GM18520 (cell line): Measurements from ENCODE around the gene ZNF135.

Experiments
- ATAC-seq: cut with Tn5 transposase; IDR thresholded peaks from one replicate; pipeline ENCODE4 v1.9.1; 2021; ENCODE audit not compliant: unreplicated experiment

Gene ZNF135

DNA sequence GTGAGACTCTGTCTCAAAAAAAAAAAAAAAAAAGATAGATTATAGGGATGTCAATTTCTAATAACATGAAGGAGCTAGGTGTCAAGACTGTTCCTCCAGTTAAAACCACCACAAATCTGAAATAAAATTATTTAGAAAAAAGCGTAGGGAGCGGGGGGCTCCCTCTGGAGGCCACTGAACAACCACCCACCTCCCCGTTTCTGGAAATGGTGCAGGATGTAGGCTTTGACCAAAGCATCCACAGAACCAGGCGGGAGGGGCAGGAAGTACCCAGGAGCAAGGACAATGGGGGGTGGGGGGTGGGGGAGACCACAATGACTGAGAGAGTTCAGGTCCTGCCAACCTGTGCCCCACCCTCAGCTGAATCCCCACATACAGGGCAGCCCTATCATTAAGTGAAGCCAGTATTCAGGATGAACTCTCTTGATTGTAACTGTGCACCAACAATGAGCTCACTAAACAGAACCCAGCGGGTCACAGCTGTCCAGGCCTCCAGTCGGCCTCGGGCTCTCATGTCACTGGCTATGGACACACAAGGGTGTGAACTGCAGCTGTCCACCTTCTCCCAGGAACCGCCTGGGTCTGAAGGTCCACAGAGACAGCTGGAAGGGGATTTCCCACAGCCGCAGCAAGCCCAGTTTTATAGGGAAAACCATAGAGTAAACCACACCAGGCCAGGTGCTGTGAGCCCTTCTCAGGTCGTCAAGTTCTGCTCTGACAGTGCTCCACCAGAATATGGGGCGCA lies 32.3 kb downstream of the ZNF135 start:
- no peak for ATAC-seq

DNA sequence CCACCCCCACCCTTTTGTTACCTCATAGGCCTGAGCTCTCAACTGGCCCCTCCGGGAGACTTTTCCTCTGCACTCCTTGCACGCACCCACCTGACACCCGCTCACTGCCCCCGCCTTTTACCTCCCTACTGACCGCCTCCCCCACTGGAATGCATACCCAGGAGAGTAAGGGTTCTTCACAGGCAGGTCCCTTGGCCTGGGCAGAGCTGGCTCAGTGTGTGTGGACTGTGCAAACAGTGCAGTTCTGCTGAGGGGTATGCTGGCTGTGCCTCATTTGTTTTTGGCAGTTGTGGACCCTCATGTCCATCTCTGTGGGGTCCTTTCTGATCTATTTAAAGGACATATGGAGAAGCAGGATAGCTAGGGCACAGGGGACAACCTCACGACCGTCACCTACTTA lies 34.0 kb downstream of the ZNF135 start:
- no peak for ATAC-seq

DNA sequence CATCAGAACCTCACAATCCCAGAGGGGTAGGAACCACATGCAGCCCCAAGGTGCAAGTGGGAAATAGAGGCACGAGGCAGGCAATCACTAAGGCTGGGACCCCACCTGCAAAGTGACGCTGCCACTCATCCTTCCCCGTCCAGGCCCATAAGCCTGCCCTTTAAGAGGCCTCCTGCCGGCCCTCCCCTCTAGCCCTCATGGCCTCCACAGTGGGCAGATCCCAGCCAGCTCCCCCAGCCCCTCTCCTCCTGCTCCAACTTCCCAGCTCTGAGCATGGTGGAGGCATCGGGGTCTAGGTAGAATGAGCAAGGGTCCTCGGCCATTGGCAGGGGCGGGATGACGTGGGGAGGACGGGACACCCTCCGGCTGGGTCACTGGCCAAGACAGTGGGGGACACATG lies 36.2 kb downstream of the ZNF135 start:
- ATAC-seq, result no peak

DNA sequence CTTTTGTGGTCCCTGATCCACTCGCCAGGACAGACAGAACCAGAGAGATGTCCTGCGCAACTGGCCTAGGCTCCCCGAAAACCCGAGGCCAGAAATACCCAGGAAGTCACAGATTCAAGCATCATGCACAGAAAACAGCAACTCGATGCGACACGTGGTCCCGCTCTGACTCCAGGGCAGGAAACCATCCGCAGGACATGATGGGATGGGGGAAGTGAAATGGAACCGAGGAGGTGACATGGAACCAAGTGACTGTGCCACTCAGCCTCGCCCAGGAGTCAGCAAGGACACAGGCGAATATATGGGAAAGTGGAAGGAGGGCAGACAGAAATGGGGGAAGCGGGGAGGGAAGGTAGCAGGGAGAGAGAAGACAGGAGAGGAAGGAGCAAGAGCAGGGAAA lies 37.8 kb downstream of the ZNF135 start:
- no peak for ATAC-seq

DNA sequence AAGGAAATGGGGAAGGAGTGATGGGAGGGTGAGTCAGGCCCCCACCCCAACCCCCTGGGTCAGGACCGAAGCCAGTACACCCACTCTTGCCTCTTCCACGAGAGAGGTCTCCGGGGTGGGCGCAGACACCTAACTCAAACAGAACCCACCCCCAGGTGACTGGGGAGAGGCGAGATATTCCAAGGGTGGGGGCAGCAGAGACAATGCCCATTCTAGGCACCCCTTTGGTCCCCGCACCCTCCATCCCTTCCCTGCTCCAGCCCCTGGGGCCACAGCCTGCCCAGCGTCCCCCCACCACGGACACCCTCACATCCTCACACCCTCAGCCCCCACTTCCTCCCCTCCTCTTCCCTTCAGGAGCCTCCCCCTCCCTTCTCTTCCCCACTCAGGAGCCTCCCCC lies 38.3 kb downstream of the ZNF135 start:
- no peak for ATAC-seq

DNA sequence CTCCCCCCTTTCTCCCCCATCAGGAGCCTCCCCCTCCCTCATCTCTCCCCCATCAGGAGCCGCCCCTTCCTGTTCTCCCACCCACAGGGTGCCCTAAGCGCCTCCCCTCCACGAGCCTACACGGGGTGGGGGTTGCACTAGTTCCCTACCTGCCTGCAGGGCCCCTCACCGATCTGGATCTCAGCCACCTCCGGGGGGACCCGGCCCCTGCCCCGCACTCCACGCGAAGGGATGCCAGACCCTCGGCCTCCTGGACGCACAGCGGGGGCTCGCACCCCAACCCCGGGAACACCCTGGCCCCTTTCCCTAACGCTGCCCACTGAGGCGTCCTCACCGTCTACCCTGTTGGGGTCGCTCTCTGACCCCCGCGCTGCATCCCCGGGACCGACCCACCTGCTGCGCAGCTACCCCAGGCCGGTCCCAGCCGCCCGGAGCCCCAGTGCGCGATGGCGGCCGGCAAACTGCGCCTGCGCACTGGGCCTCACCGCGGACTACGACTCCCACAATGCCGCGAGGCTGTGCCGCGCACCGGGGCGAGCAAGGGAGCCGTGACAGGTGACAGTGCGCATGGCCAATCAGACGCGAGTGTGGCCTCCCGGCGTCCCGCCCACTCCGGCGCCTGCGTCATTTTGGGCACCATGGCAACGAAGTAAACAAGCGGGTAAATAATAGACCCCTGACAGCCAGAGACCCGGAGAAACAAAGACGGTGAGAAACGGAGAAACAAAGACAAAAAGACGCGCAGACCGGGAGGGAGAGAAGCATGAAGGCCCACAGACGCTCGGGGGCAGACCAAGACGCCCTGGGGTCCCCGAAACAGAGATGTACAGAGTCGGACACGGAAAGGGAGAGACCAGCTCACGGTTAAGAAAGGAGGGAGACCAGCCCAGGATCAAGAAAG lies 38.9 kb downstream of the ZNF135 start, which contains the start of gene ZSCAN18:
TSS of gene ZSCAN18 (minus strand) at position 451 of the 901 bp plus-strand sequence. CDS start 7,964 bp downstream, outside the sequence.
- ATAC-seq, result no peak

DNA sequence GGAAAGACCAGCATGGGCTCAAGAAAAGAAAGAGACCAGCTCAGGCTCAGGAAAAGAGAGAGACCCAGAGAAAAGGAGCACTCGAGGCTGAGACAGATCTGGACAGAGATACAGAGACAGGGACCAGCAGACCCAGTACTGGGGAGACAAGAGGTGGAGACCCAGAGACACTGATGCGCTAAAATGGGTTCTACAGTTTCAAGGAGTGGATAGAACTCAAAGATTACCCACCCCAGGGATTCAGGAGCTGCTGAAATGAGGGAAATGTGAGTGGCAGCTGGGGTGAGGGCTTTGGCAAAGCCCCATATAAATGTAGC lies 39.6 kb downstream of the ZNF135 start:
- no peak for ATAC-seq

DNA sequence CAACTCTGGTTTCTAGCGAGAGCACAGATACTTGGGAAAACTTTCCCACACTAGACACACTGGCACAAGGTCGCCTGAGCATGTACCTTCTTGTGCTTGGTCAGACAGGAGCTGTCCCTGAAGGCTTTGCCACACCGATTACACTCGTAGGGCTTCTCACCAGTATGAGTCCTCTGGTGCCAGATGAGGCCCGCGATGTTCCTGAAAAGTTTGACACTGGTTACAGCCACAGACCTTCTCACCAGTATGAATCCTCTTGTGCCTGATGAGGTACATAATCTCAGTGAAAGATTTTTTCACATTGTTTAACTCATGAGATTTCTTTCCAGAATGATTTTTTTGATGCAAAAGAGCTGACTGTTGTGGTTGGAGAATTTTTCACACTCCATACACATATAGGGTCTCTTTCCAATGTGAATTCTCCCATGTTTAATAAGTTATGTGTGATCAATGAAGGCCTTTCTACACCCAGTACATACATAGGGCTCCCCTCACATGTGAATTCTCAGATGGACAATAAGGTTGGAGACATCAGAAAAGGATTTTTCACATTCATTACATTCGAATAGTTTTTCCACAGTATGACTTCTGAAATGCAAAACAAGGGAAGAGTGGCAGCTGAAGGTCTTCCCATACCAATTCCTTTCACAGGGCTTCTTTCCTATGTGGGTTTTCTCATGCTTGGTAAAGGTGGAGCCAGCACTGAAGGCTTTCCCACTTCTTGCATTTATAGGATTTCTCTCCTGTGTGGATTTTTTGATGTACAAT lies 48.9 kb downstream of the ZNF135 start:
- no peak for ATAC-seq

DNA sequence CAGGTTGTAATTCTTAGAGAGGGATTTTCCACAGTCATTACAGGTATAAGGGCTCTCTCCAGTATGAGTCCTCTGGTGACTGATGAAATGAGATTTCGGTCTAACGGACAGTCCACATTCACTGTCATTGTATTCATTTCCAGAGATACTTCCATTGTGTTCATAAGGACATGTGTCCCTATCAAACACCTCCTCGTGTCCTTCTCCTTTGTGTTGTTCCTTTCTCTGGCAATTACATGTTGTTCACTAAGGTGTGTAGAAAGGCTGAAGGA lies 49.4 kb downstream of the ZNF135 start:
- no peak for ATAC-seq

DNA sequence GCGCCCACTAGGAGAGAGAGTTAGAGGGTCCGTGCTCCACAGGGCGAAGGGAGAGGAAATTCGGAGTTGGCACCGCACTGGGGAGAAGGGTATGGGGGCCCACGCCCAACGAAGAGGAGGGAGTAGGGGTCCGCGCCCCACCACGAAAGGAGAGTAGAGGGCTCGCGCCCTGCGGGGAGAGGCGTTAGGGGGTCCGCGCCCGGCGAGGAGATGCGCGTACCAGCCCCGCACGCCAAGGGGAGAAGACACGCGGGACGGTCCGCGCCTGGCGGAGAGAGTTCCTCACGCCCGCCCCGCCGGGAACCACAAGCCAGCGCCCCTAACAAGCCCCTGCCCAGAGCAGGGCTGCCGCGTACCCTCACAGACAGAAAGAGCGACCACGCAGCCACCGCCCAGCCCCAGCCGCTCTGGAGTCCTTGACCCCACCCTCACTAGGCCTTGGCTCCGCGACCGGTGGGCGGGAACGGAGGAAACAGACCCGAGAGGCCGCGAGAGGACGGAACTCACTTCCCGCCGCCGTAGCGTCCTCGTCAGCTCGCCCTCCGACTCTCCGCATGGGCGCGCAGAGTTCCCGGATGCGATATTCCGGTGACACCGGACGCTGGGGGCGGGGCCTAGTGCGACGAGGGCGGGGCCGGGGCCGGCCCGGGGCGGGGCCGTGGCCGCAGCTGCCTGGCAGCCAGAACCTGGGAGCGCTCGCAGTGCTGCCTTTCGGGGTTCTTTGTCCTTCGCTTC lies 58.9 kb downstream of the ZNF135 start:
- ATAC-seq, result no peak

DNA sequence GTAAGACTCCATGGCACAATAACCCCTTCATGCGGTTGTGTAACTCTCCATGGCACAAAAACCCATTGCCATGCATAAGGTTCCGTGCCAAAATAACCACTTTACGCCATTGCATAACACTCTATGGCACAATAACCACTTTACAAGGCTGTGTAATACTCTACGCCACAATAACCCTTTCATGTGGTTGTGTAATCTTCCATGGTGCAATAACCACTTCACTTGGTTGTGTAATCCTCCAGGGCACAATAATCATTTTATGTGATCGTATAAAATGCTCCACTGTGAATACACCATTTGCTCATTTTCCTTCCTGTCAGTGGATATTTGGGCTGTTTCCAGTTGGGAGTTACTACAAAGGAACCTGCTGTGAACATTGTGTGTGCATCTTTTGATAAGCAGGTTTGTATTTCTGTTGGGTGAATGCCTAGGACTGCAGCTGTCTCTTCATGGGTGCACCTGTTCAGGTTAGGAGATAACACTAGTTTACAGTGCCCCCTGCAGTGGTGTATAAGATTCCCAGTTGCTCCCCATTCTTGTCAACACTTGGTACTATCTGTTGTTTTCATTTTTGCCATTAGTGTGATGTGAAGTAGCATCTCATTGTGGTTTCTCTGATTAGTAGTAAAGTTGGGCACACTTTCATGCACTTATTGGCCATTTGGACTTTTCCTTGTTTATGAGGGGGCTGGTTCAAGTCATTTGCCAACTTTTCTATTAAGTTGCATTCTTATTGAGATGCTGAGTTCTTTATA lies 60.1 kb downstream of the ZNF135 start:
- no peak for ATAC-seq
